HG03575 (cell line): Measurements from ENCODE around the gene NKD2.

Source experiments
- ATAC-seq: cut with Tn5 transposase; IDR thresholded peaks from one replicate; pipeline ENCODE4 v1.9.1; 2021; ENCODE audit not compliant: unreplicated experiment, insufficient number of reproducible peaks, low FRiP score; ENCODE audit errors: extremely low read depth

Gene NKD2

DNA sequence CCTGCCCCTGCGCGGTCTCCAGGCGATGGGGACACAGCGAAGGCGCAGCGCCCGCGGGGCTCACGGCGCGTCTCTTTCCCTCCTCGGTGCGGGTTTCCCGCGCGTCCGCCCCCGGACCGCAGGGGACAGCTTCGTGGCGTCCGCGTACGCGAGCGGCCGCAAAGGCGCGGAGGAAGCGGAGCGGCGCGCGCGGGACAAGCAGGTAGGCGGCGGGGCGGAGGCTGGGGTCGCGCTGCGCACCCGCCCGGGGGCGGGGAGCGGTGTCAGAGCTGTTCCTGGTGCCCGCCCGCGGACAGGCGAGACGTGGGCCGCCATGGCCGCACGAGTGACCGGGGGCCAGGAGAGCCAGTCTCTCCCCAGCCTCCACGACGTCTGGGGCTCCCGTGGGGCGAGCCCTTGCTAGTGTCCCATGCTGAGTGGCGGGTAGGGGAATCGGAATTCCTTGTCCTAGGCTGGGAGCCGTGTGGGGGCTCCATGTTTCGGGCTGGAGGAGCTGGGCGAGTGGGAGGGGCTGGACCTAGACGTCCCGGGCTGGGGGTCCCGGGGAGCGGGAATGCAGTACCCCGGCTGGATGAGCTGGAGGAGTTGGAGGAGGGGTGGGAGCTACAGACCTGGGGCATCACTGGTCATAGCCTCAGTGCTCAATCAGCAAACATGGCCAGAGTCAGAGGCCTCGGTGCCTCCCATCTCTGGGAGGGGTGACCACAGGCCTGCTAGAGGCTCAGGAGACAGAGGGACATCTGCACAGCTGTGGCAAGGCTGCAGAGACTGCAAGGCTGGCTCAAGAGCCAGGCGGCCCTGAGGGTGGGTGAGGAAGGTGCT is 968 bp downstream of the NKD2 start:
- no peak for ATAC-seq

DNA sequence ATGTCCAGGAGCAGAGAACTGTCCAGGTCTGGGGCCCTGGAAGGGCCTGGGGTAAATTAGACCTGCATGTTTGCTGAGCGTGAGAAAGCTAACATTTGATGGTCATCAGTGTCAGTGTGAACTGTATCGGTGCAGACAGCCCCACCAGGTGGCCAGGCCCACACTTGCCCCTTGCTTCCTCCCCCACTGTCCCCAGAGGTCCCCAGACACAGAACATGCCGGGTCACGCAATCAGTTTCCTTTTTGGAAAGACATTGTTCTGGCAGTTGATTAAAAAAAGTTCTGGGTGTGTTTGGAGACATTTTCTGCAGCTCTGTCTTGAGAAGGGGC is 1.5 kb downstream of the NKD2 start:
- no peak for ATAC-seq

DNA sequence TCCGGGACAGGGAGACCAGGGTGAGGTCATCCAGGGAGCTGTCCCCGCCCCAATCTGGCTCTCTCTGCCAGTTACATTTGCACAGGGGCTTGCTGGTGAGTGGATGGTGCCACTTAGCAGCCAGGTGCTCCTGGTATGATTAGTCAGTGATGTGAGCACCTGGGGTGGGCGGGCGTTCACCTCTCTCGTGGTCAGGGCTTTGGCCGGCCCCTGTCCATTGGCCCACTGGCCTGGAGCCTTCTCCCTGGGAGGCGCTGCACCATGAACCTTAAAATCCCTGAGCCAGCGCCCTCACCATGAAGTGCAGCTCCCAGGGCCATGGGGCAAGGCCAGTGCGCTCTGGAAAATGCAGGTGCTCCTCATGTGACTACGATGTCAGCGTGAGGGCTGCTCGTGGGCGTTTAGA is 2.0 kb downstream of the NKD2 start:
- no peak for ATAC-seq

DNA sequence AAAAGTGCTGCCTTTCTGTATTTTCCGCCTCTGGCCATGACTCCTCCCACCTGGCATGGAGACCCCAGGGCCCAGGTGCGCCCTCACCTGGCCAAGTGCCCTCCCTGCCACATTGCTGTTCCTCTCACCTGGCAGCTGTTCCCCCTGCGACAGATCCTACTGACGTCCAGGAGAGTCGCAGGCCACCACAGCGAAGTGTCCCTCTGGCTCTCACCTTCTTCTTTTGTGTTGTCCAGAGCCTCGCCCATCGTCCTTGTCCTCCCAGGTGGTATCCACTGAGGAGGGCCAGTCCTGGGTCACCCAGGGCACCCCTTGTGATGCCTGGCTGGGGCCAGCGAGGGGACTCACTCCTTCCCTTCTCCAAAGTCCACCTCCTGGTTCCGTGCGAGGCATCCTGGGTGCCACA is 2.6 kb downstream of the NKD2 start:
- no peak for ATAC-seq

DNA sequence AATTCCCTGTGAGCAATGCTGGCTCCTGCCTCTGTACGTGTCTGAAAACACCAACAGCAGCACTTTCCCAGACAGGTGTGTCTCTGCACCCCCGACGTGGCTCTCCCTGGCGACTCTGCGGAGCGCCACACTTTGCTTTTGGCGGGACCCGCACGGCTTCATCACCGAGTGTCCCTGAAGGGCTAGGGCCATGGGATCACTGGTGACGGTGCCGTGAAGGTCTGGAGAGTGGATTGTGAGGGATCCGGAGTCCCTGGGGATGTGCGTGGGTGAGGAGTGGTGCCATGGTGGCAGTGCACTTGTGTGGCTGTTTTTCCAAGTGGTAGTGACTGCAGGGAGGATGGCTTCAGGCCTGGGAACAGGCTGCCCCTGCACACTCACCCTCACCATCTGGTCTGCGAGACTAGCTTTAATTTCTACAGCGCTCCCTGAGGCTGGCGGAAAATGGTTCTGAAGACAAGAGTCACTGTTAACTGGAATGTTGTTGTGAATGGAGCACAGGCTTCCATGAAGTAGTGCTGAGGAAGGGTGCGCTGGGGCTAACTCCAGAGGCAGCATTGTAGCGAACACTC is 3.2 kb downstream of the NKD2 start:
- no peak for ATAC-seq

DNA sequence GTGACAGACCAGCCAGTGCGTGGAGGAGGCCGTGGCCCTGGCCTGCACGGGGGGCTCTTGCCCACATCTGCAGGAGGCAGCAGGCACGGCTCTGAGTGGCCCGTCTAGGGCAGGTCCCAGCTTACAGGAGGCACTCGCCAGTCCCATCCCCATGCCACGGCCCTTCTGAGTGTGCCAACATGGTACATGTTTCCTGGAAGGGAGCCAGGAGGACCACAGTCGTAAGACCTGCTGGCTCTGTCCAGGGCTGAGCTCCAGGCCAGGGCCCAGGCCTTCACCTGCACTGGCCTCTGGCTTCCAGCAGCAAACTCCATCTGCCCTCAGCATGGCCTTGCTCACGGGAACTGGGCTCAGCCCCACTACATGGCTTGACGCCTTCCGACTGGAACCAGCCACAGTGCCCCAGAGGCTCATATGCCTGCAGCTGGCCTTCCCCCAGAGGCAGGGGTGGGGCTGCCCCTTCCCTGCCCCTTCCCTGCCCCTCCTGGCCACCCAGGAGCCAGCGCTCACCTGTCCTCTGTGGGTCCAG is 3.8 kb downstream of the NKD2 start:
- no peak for ATAC-seq

DNA sequence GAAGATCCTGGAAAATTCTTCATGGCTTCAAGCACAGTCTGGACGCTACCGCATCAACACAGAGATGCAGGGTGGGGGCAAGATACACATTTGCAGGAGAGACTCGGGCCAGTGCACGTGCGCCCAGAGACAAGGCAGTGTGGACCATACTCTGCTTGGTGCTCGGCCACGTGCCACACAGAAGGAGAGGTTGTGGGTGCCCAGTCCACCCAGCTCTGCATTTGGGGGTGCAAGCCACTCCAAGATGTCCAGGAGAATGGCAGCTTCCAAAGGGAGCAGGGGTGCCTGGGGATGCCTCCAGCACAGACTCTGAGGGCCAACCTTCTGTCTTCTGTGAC is 4.3 kb downstream of the NKD2 start:
- no peak for ATAC-seq

DNA sequence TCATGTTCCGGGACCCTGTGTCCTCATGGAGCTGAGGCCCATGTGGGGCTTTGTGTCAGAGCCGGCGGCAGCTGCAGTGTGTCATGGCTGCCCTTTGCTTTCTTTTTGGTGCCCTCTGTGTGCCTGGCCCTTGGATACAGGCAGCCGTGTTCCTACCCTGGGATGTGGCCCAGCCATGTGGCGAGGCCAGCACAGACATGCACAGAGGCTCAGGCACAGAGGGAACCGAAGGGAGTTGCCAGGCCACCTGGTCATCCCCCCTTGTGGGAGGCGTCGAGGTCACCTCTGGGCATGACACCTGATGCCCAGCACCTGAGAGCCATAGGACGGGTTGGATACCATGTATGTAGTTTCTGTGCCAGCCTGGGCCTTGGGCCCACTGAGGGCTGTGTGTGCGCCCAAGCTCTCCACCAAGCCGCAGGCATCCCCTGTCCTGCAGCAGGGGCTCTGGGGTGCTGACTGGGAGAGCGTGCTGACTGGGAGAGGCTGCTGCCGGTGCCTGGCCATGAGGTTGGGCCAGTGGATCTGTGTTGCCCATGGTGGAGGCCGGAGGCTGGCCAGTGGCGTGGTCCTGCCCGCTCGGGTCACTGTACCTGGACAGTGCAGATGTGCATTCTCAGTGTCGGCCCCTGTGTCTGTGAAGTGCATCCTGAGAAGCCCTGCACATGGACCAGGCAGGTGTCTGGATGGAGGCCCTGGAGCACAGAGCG is 4.8 kb downstream of the NKD2 start:
- ATAC-seq, result no peak

DNA sequence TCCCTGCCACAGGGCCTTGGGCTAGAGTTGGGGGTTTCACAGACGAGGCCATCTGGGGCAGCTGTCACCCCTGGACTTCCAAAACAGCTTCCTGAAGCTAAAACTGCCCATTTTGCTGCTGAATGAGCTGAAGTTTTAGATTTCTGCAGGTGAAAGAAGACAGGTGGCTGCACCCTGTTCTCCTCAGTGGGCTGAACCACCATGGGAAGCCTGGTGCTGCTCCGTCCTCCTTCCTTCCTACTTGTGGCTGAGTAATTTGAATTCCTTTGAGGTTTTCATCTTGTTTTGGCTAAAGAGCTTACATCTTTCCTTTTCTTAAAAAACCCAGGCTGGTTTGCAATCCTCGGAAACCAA is 5.3 kb downstream of the NKD2 start:
- no peak for ATAC-seq

DNA sequence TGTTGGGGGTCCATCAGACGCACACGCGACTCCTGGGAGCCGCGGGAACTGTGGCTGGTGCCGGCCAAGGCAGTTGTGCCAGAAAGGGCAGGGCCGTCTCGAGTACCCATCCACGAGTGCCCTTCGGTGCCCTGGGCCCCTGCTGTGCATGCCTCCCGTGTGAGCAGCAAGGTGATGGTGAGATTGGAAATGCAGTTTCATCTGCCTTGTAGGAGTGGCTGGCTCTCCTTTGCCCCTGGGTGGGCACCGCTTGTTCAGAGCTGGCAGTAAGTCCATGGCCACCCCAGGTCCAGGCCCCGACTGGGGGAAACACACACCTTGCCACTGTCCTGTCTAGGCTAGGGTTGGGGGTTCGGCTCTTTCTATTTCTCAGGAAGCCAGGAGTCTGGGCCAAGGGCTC is 5.7 kb downstream of the NKD2 start:
- no peak for ATAC-seq

DNA sequence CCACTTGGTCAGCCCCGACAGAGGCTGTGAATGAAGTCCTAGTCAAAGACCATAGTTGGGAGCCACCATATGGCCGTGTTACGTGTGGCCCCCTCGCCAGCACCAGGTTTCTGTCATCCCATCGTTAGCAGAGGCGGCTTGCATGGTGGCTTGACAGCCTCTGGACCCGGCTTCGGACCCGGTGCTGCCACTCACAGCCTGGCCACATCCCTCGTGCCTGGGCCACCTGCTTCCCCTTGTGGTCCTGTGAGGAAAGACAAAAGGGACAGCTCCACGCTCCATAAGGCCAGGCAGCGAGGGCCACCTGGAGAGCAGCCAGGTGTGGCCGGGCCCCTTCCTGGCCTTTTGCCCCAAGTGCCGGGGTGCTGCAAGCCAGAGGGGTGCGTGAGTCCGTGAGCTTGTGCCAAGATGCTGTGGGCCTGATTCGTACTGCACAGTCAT is 6.2 kb downstream of the NKD2 start:
- no peak for ATAC-seq

DNA sequence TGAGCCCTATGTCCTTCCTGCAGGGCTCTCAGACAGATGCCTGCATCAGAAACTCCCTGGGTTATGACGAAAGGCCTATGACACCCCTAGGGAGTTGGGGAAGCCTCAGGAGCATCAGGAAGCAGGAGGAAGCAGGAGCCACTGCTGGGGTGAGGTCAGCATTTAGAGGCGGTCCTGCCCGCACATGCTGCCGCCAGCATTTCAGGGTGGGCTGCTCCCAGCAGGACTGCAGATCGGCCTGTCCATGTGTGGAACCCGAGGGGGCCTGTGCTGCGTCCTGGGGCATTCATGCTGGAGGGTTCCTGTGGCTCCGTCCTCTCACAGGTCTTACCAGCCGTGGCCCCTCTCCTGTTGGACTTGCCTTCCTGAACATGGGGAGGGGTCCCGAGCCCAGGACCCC is 6.9 kb downstream of the NKD2 start:
- ATAC-seq, result no peak

DNA sequence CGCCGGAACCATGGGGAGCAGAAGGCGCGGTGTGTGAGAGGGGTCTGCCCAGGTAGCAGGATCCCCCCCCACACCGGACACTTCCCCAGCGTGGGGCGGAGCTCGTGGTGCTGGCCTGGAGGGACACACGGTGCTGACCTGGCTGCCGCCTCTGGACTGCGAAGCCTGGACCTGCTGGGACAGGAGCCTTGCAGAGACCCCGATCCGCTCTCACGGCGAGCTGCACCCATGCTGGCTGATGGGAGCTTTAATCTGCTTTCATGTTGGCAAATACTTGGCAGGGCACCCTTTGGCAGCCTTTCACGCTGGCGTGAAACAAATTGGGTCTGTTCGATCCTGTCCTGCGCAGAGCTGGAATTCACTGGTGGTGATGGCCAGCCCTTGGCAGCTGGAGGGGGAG is 7.4 kb downstream of the NKD2 start:
- no peak for ATAC-seq

DNA sequence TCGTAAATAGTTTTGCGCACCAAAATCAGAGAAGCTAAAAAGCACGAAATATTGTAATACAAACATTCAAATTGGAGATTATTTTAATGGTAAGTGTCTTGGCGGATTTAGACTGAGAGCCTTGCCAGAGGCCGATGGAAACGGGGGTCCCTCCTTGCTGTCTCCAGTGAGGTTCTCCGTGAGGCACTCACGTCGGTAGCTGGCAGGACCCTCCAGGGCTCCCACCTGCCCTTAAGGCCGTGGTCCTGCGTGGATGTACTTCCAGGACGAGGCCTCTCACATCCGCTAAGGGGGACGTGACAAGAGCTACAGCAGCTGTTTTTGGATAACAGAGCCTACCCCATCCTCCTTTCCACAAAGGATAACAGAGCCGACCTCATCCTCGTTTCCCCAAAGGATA is 7.9 kb downstream of the NKD2 start:
- ATAC-seq, result no peak

DNA sequence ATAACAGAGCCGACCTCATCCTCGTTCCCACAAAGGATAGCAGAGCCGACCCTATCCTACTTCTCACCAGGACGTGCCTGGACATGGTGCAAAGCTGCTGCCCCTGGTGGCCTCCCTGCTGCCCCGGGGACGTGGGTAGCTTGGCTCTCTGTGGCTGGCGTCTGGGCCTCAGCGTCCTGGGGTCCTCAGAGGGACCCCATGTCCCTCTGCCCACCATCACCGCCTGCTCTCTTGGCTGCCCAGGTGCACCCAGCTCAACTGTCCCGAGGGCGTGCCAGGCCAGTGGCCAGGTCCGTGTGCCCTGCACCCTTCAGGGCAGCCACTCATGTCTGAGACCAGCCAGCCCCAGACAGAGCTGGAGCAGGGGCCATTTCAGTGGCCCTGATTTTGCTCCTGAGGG is 8.5 kb downstream of the NKD2 start:
- no peak for ATAC-seq

DNA sequence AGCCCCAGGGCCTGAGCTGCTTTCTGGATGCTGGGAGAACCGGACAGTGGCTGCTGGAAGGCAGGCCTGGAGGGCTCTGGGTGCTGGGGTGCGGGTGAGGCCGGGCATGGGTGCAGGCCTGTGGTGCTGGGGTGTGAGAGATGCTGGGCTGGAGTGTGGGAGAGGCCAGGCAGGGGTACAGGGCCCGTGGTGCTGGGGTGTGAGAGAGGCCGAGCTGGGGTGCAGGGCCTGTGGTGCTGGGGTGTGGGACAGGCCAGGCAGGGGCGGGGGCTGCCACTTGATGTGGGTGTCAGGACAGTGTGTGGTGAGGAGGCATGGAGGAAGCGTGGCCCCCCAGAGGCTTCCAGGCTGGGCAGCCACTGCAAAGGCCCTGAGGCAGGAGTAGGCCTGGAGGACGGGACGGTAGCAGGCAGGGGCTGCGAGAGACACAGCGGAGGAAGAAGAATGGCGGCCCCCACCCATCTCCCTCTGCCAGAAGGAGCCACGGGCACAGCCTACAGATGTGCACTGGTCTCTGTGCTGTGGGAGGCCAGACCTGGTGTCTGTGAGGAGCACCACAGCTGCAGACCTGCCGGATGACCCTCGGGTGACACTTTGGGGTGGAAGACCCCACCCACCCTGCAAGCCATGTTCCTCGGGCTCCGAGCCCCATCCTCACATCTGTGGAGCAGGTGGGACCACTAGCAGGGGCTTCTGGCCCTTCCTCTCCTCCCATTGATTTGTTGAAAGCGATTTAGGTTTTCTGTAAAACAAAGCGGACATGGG is 9.3 kb downstream of the NKD2 start:
- no peak for ATAC-seq

DNA sequence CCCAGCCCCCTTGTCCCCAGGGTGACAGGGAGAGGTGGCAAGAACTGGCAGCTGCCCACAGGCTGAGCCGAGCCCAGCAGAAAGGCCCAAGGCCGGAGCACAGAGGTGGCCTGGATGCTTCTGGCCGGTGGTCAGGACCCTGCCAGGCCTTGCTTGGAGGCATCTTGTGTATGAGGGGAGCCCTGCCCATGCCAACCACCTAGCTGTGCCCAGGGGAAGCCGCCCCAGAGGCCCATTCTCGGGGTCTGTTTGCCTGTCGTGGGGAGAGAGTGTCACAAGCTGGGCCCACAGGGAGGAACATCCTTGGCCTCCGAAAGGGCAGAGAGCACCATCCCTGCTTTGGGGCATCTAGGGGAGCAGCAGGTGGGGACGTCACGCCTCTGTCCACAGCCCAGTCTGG is 10.0 kb downstream of the NKD2 start:
- ATAC-seq, result no peak

DNA sequence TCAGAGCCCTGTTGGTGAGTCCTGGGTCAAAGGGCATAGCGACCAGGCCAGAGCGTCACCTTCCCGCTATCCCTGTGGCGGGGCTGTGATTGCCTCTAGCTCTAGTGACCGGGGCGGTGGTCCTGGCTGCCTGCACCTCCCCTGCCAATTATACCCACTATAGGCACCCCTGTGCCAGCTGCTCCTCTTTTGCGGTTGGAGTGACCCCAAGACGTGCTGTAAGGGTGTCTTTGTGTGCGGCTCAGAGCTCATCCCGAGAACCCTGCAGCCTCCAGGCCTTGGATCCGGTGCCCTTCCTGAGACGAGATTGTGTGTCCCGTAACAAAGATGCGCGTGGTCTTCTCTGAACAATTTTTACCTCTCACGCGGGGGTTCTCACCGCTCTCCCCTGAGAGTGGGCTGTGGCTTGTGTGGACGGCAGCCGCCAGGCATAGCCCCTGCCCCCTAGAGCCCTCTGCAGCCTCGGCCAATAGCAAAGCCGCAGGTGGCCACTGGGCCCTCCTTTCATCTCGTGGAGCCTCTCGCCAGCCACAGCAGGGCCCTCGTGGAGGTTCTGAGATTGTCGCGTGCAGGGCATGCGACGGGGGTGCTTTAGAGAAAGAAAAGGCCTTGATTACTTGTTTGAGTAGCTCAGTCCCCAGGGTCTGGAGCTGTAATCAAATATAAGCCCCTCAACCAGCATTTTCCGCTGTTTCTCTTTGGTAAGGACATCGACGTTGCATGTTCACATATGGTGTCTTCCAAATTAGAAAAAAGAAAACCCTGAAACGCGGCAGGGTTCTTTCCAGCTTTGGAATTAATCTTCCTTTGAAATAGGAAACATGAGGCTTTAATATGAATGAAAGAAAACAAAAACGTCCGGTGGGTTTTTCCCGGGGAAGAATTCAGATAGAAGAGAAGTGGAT is 10.7 kb downstream of the NKD2 start:
- no peak for ATAC-seq

DNA sequence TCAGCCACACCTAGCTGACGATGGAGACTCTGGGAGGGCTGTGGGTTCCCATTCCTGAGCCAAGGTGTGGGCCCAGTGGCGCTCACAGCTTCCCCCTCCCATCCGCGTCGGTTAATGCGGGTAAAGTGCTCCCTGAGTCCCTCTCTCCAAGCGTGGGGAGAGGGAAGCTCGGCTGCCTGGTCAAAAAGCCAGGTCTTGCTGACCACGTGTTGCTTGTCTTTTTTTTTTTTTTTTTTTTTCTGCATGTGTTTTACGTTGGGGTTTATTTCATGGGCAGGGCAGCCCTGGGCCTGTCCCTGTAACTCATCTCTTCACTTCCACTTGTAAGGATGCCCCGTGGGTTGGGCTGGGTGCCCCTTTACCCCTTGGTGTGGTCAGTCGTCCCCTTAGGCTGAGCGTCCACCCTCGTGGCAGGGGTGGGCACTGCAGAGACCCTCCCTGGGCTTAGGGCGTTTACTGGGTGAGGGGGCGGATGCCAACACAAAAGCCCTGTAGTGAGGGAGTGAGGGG is 11.9 kb downstream of the NKD2 start:
- ATAC-seq, result no peak
